H9 (cell line): ENCODE data around the gene RHEBL1. TPM values are rescaled to one million over a fixed set of nuclear protein-coding genes. Genes with fewer than 3 reads are reported as not detected.

ENCODE experiments used
- DNase-seq: peaks from one replicate; pipeline ENCODE4 v3.0.0-alpha.2; 2017
- H2AFZ ChIP-seq: one replicate; pipeline ENCODE4 v1.6.1; 2013; ENCODE audit warnings: mild to moderate bottlenecking, low read length, control low read depth, moderate library complexity
- H2AK5ac ChIP-seq: 2 replicates; pipeline ENCODE4 v1.6.1; 2013; ENCODE audit warnings: low read length, control low read depth, mixed read lengths; ENCODE audit not compliant: insufficient read length
- H2BK120ac ChIP-seq: one replicate; pipeline ENCODE4 v1.6.1; 2013; ENCODE audit warnings: low read depth, mild to moderate bottlenecking, low read length, control low read depth, inconsistent platforms; ENCODE audit not compliant: poor library complexity, severe bottlenecking
- H2BK12ac ChIP-seq: 2 replicates; pipeline ENCODE4 v1.6.1; 2013; ENCODE audit warnings: low read length, control low read depth, mixed read lengths, low read depth; ENCODE audit not compliant: insufficient read length
- H2BK15ac ChIP-seq: 2 replicates; pipeline ENCODE4 v1.6.1; 2013; ENCODE audit warnings: low read depth, low read length, control low read depth
- H2BK20ac ChIP-seq: one replicate; pipeline ENCODE4 v1.6.1; 2013; ENCODE audit warnings: low read depth, mild to moderate bottlenecking, low read length, control low read depth, inconsistent platforms; ENCODE audit not compliant: poor library complexity, severe bottlenecking
- H2BK5ac ChIP-seq: 2 replicates; pipeline ENCODE4 v1.6.1; 2013; ENCODE audit warnings: low read length, control low read depth, mixed read lengths; ENCODE audit not compliant: insufficient read length
- H3K14ac ChIP-seq: 2 replicates; pipeline ENCODE4 v1.6.1; 2013; ENCODE audit warnings: low read length, control low read depth; ENCODE audit not compliant: insufficient read depth
- H3K18ac ChIP-seq: 2 replicates; pipeline ENCODE4 v1.6.1; 2013; ENCODE audit warnings: low read depth, mild to moderate bottlenecking, mixed read lengths, low read length, control low read depth; ENCODE audit not compliant: insufficient read length
- H3K23ac ChIP-seq: 2 replicates; pipeline ENCODE4 v1.6.1; 2013; ENCODE audit warnings: low read length, control low read depth, mixed read lengths, low read depth; ENCODE audit not compliant: insufficient read length
- H3K23me2 ChIP-seq: 2 replicates; pipeline ENCODE4 v1.6.1; 2013; ENCODE audit warnings: low read depth, mild to moderate bottlenecking, mixed read lengths, low read length, control low read depth; ENCODE audit not compliant: insufficient read length, poor library complexity, severe bottlenecking
- H3K27ac ChIP-seq: 2 replicates; pipeline ENCODE4 v1.5.1; 2013; ENCODE audit warnings: low read length, control low read depth, mixed read lengths, low read depth; ENCODE audit not compliant: insufficient read length
- H3K27me3 ChIP-seq: 2 replicates; pipeline ENCODE4 v1.6.1; 2013; ENCODE audit warnings: low read length, control low read depth, inconsistent platforms; ENCODE audit not compliant: insufficient read depth
- H3K4ac ChIP-seq: 2 replicates; pipeline ENCODE4 v1.6.1; 2013; ENCODE audit warnings: low read depth, mild to moderate bottlenecking, control low read depth, inconsistent platforms, low read length, moderate library complexity
- H3K4me1 ChIP-seq: 2 replicates; pipeline ENCODE4 v1.6.1; 2013; ENCODE audit warnings: low read length, control low read depth, inconsistent platforms; ENCODE audit not compliant: insufficient read depth
- H3K4me2 ChIP-seq: 2 replicates; pipeline ENCODE4 v1.6.1; 2013; ENCODE audit warnings: low read length, control low read depth, mixed read lengths; ENCODE audit not compliant: insufficient read length, insufficient read depth
- H3K56ac ChIP-seq: 2 replicates; pipeline ENCODE4 v1.6.1; 2013; ENCODE audit warnings: low read depth, mild to moderate bottlenecking, mixed read lengths, low read length, control low read depth; ENCODE audit not compliant: insufficient read length
- H3K79me1 ChIP-seq: 2 replicates; pipeline ENCODE4 v1.6.1; 2013; ENCODE audit warnings: low read depth, mild to moderate bottlenecking, moderate library complexity, low read length, control low read depth, inconsistent platforms; ENCODE audit not compliant: insufficient read depth, poor library complexity, severe bottlenecking
- H3K79me2 ChIP-seq: 2 replicates; pipeline ENCODE4 v1.6.1; 2013; ENCODE audit warnings: low read length, control low read depth, inconsistent platforms; ENCODE audit not compliant: insufficient read depth
- H3K9ac ChIP-seq: 2 replicates; pipeline ENCODE4 v1.6.1; 2013; ENCODE audit warnings: low read length, control low read depth, mixed read lengths; ENCODE audit not compliant: insufficient read length; ENCODE audit errors: extremely low read depth
- H3K9me3 ChIP-seq: one replicate; pipeline ENCODE4 v1.6.1; 2013; ENCODE audit warnings: low read depth, low read length, inconsistent platforms; ENCODE audit not compliant: control insufficient read depth
- H3T11ph ChIP-seq: one replicate; pipeline ENCODE4 v1.6.1; 2013; ENCODE audit warnings: mild to moderate bottlenecking, low read length, control low read depth, inconsistent platforms
- H4K20me1 ChIP-seq: one replicate; pipeline ENCODE4 v1.6.1; 2013; ENCODE audit not compliant: control insufficient read depth, insufficient read length, insufficient read depth
- H4K5ac ChIP-seq: 2 replicates; pipeline ENCODE4 v1.6.1; 2013; ENCODE audit warnings: low read depth, mild to moderate bottlenecking, mixed read lengths, low read length, control low read depth; ENCODE audit not compliant: insufficient read length
- H4K8ac ChIP-seq: replicated peaks from 2 replicates; pipeline ENCODE4 v1.6.1; 2013; ENCODE audit warnings: low read length, control low read depth, mixed read lengths, low read depth; ENCODE audit not compliant: insufficient read length
- H4K91ac ChIP-seq: 2 replicates; pipeline ENCODE4 v1.6.1; 2013; ENCODE audit warnings: low read depth, mild to moderate bottlenecking, moderate library complexity, mixed read lengths, low read length, control low read depth; ENCODE audit not compliant: insufficient read length
- H3K27ac Mint-ChIP-seq, 3 experiments: 2 replicates in 2 of 3; 3 replicates in 1 of 3; pipeline ENCODE4 v1.8.0; 2020 to 2021; ENCODE audit warnings: mixed read lengths in 3 of 3, mild to moderate bottlenecking in 1 of 3, moderate library complexity in 1 of 3
- H3K27me3 Mint-ChIP-seq: 2 replicates; pipeline ENCODE4 v1.8.0; 2021; ENCODE audit warnings: low read depth, mild to moderate bottlenecking, moderate library complexity, mixed read lengths
- H3K36me3 Mint-ChIP-seq, 3 experiments: 2 replicates in 2 of 3; 3 replicates in 1 of 3; pipeline ENCODE4 v1.8.0; 2020 to 2021; ENCODE audit warnings: low read depth in 3 of 3, mixed read lengths in 3 of 3; ENCODE audit not compliant: insufficient read depth in 1 of 3
- H3K4me1 Mint-ChIP-seq, 2 experiments: 2 replicates each; pipeline ENCODE4 v1.8.0; 2020; ENCODE audit warnings: mixed read lengths in 2 of 2
- H3K4me3 Mint-ChIP-seq, 2 experiments: 2 replicates in 1 of 2; 3 replicates in 1 of 2; pipeline ENCODE4 v1.8.0; 2020 to 2021; ENCODE audit warnings: mild to moderate bottlenecking in 2 of 2, mixed read lengths in 2 of 2, moderate library complexity in 1 of 2
- H3K9me3 Mint-ChIP-seq, 2 experiments: 2 replicates in 1 of 2; 3 replicates in 1 of 2; pipeline ENCODE4 v1.8.0; 2020; ENCODE audit warnings: mild to moderate bottlenecking in 2 of 2, mixed read lengths in 2 of 2, moderate library complexity in 1 of 2
- WGBS: extraction: QIAGEN DNeasy Blood & Tissue Kit; methylation state at CpG from one replicate; pipeline ENCODE4 v1.1.7; 2013; ENCODE audit warnings: missing lambda C conversion rate, low lambda C conversion rate, mixed read lengths; ENCODE audit not compliant: insufficient read length; ENCODE audit errors: extremely low coverage; 5-methylcytosine and 5-hydroxymethylcytosine counted together
- total RNA-seq: library from RNA; stranded (reverse); gene quantifications from 2 replicates; pipeline ENCODE4 v1.2.1, GENCODE V29; 2021
- TF ChIP-seq, protein P1 (sequence below): fragments of 200-600 bp; sonication (generic); conservative IDR thresholded peaks from 3 replicates; pipeline ENCODE4 v1.8.0; 2021; ENCODE audit warnings: antibody characterized with exemption, mild to moderate bottlenecking

The RHEBL1 gene
- total RNA-seq, 1 experiment from 2014 or later: 4.0 TPM

DNA sequence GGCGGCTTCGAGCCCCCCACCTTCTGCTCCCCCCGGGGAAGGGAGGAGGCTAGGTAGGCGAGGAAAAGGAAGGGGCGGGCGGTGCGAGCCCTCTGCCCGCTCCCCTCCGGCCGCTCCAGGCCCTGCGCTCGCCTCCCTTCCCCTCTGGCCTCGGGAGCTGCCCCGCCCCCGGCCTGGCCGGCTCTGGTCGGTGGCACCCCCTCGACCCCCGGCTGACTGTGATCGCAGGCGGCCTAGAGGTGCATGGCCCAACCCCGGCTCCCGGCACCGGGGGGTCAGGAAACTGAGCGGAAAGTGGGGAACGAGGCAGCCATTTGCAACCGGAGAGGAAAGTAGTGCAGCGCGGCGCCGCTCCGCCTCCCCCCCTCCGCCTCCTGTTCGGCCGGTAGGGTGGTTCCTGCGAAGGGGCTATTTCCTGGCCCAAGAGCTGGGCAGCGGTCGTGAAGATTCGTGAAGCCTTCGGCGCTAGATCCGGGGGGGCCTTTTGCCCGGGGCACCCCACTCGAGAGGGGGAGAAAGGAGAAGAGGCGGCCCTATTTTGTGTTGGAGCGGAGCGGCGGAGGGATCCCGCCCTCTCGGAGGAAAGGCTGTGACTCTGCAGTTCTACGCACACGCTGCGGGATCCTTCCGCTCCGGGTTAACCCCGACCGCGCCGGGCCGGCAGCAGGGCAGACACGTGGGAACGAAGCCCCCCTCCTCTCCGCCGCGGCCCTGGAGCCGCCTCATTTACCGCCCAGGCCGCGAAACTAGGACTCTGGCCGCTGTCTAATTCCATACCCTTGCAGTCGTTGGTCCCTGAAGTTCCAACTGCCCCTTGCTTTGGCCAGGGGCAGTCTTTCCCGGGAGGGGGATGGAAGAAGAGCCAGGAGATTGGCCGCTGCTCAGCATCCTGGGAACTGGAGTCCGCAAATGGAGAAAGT, 9.3 kb downstream of the RHEBL1 start, which contains the start of gene KMT2D:
Gene KMT2D (minus strand): TSS at position 558 of the 920 bp plus-strand sequence. CDS start 5,470 bp downstream, outside the sequence.
- Histone ChIP-seq H3K9ac (peak within 1 kb of the TSS; percentile 93), H4K20me1 (no peaks in the 10 kb centered on the region), H3K23me2 (peaks cover 24% of the 10 kb centered on the region), H3K79me2 (peaks cover 36% of the 10 kb centered on the region), H3K4me2 (peak within 1 kb of the TSS; percentile 85), H2BK5ac (peak within 1 kb of the TSS; percentile 73), H2BK15ac (no peak within 1 kb of the TSS), H4K5ac (no peak within 1 kb of the TSS), H2BK12ac (no peak within 1 kb of the TSS), H3K18ac (peak within 1 kb of the TSS; percentile 97), H2BK120ac (no peak within 1 kb of the TSS), H3K27me3 (no peaks in the 10 kb centered on the region), H3K9me3 (no peaks in the 10 kb centered on the region), H3K79me1 (peaks cover 18% of the 10 kb centered on the region), H3K56ac (peak within 1 kb of the TSS; percentile 58), H3K27ac (peak within 1 kb of the TSS; percentile 47), H2AFZ (peak within 1 kb of the TSS; percentile 76), H4K91ac (no peak within 1 kb of the TSS), H3T11ph (peak within 1 kb of the TSS; percentile 93), H3K4ac (no peak within 1 kb of the TSS), H3K23ac (no peak within 1 kb of the TSS), H3K14ac (peak within 1 kb of the TSS; percentile 97), H4K8ac (no peak within 1 kb of the TSS), H3K4me1 (peaks cover 14% of the 10 kb centered on the region), H2BK20ac (no peak within 1 kb of the TSS), H2AK5ac (no peak within 1 kb of the TSS)
- Mint-ChIP-seq H3K4me3 (peak within 1 kb of the TSS; percentile 97), H3K9me3 (no peaks in the 10 kb centered on the region), H3K36me3 (peaks cover 5 to 8% (median 8%) of the 10 kb centered on the region in 3 experiments; a peak in 6 of 7 replicates), H3K4me1 (peaks cover 45 to 52% of the 10 kb centered on the region in 2 experiments), H3K27me3 (no peaks in the 10 kb centered on the region), H3K27ac (peak within 1 kb of the TSS; percentile 98 to 99 (median 99))
- no CpG with 5 or more reads among the region's 74 CpGs for WGBS
- TF ChIP-seq, protein P1, sequence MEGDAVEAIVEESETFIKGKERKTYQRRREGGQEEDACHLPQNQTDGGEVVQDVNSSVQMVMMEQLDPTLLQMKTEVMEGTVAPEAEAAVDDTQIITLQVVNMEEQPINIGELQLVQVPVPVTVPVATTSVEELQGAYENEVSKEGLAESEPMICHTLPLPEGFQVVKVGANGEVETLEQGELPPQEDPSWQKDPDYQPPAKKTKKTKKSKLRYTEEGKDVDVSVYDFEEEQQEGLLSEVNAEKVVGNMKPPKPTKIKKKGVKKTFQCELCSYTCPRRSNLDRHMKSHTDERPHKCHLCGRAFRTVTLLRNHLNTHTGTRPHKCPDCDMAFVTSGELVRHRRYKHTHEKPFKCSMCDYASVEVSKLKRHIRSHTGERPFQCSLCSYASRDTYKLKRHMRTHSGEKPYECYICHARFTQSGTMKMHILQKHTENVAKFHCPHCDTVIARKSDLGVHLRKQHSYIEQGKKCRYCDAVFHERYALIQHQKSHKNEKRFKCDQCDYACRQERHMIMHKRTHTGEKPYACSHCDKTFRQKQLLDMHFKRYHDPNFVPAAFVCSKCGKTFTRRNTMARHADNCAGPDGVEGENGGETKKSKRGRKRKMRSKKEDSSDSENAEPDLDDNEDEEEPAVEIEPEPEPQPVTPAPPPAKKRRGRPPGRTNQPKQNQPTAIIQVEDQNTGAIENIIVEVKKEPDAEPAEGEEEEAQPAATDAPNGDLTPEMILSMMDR: peak; percentile 33; the same call in 2 of the 3 replicates
- peak; percentile 97 for DNase-seq
